Smooth muscle cell (in vitro differentiated cells): ENCODE measurements around the gene SRPRB. TPM values are rescaled to one million over a fixed set of nuclear protein-coding genes. Genes with fewer than 3 reads are reported as not detected.

Experiments used
- DNase-seq: peaks from one replicate; lab custom pipeline; 2025; ENCODE audit not compliant: unreplicated experiment; lab: John Stamatoyannopoulos, UW
- H2AFZ ChIP-seq: fragments of 200-600 bp; sonication (generic); 2 replicates; pipeline ENCODE4 v1.6.0; 2016; ENCODE audit warnings: antibody characterized with exemption, low read depth, mild to moderate bottlenecking
- H3F3A ChIP-seq: fragments of 200-600 bp; sonication (generic); 2 replicates; pipeline ENCODE4 v1.6.0; 2017; ENCODE audit warnings: antibody characterized with exemption, low read depth
- H3K27ac ChIP-seq: fragments of 200-600 bp; sonication (generic); 2 replicates; pipeline ENCODE4 v1.5.1; 2016; ENCODE audit warnings: low read depth, mild to moderate bottlenecking
- H3K27me3 ChIP-seq: fragments of 200-600 bp; sonication (generic); 2 replicates; pipeline ENCODE4 v1.6.1; 2016; ENCODE audit warnings: low read depth, mild to moderate bottlenecking
- H3K36me3 ChIP-seq: fragments of 200-600 bp; sonication (generic); 2 replicates; pipeline ENCODE4 v1.5.1; 2016; ENCODE audit warnings: low read depth
- H3K4me1 ChIP-seq: fragments of 200-600 bp; sonication (generic); 2 replicates; pipeline ENCODE4 v1.5.1; 2016; ENCODE audit warnings: low read depth
- H3K4me2 ChIP-seq: fragments of 200-600 bp; sonication (generic); 2 replicates; pipeline ENCODE4 v1.6.0; 2016; ENCODE audit warnings: mild to moderate bottlenecking
- H3K4me3 ChIP-seq: fragments of 200-600 bp; sonication (generic); 2 replicates; pipeline ENCODE4 v1.5.1; 2016; ENCODE audit warnings: mild to moderate bottlenecking
- H3K79me2 ChIP-seq: fragments of 200-600 bp; sonication (generic); 2 replicates; pipeline ENCODE4 v1.6.0; 2016; ENCODE audit warnings: low read depth, mild to moderate bottlenecking
- H3K9ac ChIP-seq: fragments of 200-600 bp; sonication (generic); 2 replicates; pipeline ENCODE4 v1.6.0; 2016; ENCODE audit warnings: low read depth
- H3K9me3 ChIP-seq: fragments of 200-600 bp; sonication (generic); replicated peaks from 2 replicates; pipeline ENCODE4 v1.5.1; 2016; ENCODE audit warnings: low read depth
- H4K20me1 ChIP-seq: fragments of 200-600 bp; sonication (generic); 2 replicates; pipeline ENCODE4 v1.6.0; 2016; ENCODE audit warnings: low read depth
- CTCF ChIP-seq: fragments of 200-600 bp; sonication (generic); IDR thresholded peaks from 2 replicates; pipeline ENCODE4 v1.5.1; 2017; ENCODE audit warnings: borderline replicate concordance, mild to moderate bottlenecking, antibody characterized with exemption; ENCODE audit not compliant: insufficient read depth, poor library complexity, severe bottlenecking
- WGBS: methylation state at CpG from one replicate; pipeline ENCODE4 v1.1.7; 2016; ENCODE audit warnings: low lambda C conversion rate; 5-methylcytosine and 5-hydroxymethylcytosine counted together
- polyA plus RNA-seq: library from polyadenylated mRNA; unstranded; fragments of >200 nt; fragmentation: Nextera tagmentation; extraction: Ambion mirVana; gene quantifications from 2 replicates; pipeline ENCODE4 v1.2.1, GENCODE V29; 2016
- total RNA-seq: library from RNA; depleted of rRNA; stranded (reverse); fragments of >200 nt; gene quantifications from 2 replicates; pipeline ENCODE4 v1.2.3, GENCODE V29; 2014

Gene SRPRB
- total and polyA plus RNA-seq, 2 experiments from 2014 or later = 59.3 to 78.9 TPM

GRCh38 chr3:133863911-133864310 is 58.3 kb downstream of the SRPRB start:
- H3K9me3 ChIP-seq = no peaks in the 10 kb centered on the region
- H3K36me3 ChIP-seq = no peaks in the 10 kb centered on the region
- no peaks in the 10 kb centered on the region for H3K4me1 ChIP-seq
- no peak overlapping the region for H2AFZ ChIP-seq
- no peak overlapping the region for H3K27ac ChIP-seq
- no peak overlapping the region for H3K4me2 ChIP-seq
- no peaks in the 10 kb centered on the region for H4K20me1 ChIP-seq
- DNase-seq = no peak
- WGBS = 85% methylated on average over 11 of the region's 11 CpGs
- H3K79me2 ChIP-seq = no peaks in the 10 kb centered on the region
- no peaks in the 10 kb centered on the region for H3F3A ChIP-seq
- no peak overlapping the region for H3K9ac ChIP-seq
- no peak overlapping the region for H3K4me3 ChIP-seq
- TF ChIP-seq CTCF = no peak
- no peaks in the 10 kb centered on the region for H3K27me3 ChIP-seq

- H3K36me3 ChIP-seq = no peaks in the 10 kb centered on the region
- no peaks in the 10 kb centered on the region for H4K20me1 ChIP-seq
Measured at GRCh38 chr3:133864616-133865015, 59.0 kb downstream of the SRPRB start.

GRCh38 chr3:133865136-133865855 is 59.7 kb downstream of the SRPRB start:
- DNase-seq = no peak
- no peak overlapping the region for H2AFZ ChIP-seq
- TF ChIP-seq CTCF = no peak
- WGBS = 86% methylated on average over 5 of the region's 5 CpGs
- H3K36me3 ChIP-seq = no peaks in the 10 kb centered on the region
- H3K4me3 ChIP-seq = no peak overlapping the region
- H3K9ac ChIP-seq = no peak overlapping the region
- H3F3A ChIP-seq = no peaks in the 10 kb centered on the region
- no peaks in the 10 kb centered on the region for H3K4me1 ChIP-seq
- no peaks in the 10 kb centered on the region for H3K9me3 ChIP-seq
- no peak overlapping the region for H3K27ac ChIP-seq
- H3K4me2 ChIP-seq = no peak overlapping the region
- H4K20me1 ChIP-seq = no peaks in the 10 kb centered on the region
- no peaks in the 10 kb centered on the region for H3K79me2 ChIP-seq
- no peaks in the 10 kb centered on the region for H3K27me3 ChIP-seq

More at GRCh38 chr3:133864616-133865015, 59.0 kb downstream of the SRPRB start:
- no peak overlapping the region for H3K9ac ChIP-seq
- H3K79me2 ChIP-seq = no peaks in the 10 kb centered on the region
- WGBS = 80% methylated on average over 7 of the region's 7 CpGs
- no peak for DNase-seq
- H3K4me3 ChIP-seq = no peak overlapping the region
- H2AFZ ChIP-seq = no peak overlapping the region
- H3K27ac ChIP-seq = no peak overlapping the region
- no peaks in the 10 kb centered on the region for H3K9me3 ChIP-seq
- H3K4me1 ChIP-seq = no peaks in the 10 kb centered on the region
- no peaks in the 10 kb centered on the region for H3K27me3 ChIP-seq
- no peak for TF ChIP-seq CTCF
- no peaks in the 10 kb centered on the region for H3F3A ChIP-seq
- H3K4me2 ChIP-seq = no peak overlapping the region

GRCh38 chr3:133866141-133866540 is 60.5 kb downstream of the SRPRB start:
- Histone ChIP-seq H3F3A (no peaks in the 10 kb centered on the region), H3K4me3 (no peak overlapping the region), H3K27ac (no peak overlapping the region), H3K4me1 (no peaks in the 10 kb centered on the region), H3K36me3 (no peaks in the 10 kb centered on the region), H3K4me2 (no peak overlapping the region), H2AFZ (no peak overlapping the region), H3K27me3 (no peaks in the 10 kb centered on the region), H3K79me2 (no peaks in the 10 kb centered on the region), H4K20me1 (no peaks in the 10 kb centered on the region), H3K9me3 (no peaks in the 10 kb centered on the region), H3K9ac (no peak overlapping the region)
- 93% methylated on average over 3 of the region's 3 CpGs for WGBS
- no peak for TF ChIP-seq CTCF
- no peak for DNase-seq
